ENCODE results near the gene FAM149A. TPM values are rescaled to one million over a fixed set of nuclear protein-coding genes. Genes with fewer than 3 reads are reported as not detected.

FAM149A gene
- total RNA-seq, 6 experiments from 2014 or later: not detected

DNA sequence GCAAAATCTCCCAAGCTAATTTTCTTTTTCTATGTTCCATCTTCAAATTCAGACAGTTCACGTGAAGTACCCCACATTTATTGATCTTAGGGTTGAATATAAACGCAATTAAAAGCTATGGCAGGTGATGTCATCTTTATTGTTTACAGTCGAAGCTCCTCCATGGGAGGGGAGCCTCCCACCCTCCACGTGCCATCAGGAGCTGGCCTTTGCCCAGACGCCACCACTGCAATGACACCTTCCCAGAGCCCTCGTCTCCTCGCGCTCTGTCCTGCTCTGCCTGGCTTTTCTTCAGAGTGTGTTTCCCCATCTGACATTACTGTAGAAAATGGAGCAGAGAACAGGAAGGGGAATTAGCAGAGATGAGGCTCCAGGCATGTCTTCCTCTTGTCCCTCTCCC lies 68.0 kb downstream of the FAM149A start:
- H3K27me3 Mint-ChIP-seq (ENCODE audit: insufficient read depth): peaks cover 1% of the 10 kb centered on the region
- no peak for DNase-seq
- TF ChIP-seq, protein P1, sequence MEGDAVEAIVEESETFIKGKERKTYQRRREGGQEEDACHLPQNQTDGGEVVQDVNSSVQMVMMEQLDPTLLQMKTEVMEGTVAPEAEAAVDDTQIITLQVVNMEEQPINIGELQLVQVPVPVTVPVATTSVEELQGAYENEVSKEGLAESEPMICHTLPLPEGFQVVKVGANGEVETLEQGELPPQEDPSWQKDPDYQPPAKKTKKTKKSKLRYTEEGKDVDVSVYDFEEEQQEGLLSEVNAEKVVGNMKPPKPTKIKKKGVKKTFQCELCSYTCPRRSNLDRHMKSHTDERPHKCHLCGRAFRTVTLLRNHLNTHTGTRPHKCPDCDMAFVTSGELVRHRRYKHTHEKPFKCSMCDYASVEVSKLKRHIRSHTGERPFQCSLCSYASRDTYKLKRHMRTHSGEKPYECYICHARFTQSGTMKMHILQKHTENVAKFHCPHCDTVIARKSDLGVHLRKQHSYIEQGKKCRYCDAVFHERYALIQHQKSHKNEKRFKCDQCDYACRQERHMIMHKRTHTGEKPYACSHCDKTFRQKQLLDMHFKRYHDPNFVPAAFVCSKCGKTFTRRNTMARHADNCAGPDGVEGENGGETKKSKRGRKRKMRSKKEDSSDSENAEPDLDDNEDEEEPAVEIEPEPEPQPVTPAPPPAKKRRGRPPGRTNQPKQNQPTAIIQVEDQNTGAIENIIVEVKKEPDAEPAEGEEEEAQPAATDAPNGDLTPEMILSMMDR (IDR thresholded peaks at IDR 0.05): no peak
- H3K27ac Mint-ChIP-seq: no peak overlapping the region
- no peaks in the 10 kb centered on the region for H3K36me3 Mint-ChIP-seq (ENCODE audit: low read depth)
- H3K4me1 Mint-ChIP-seq (ENCODE audit: low read depth): no peaks in the 10 kb centered on the region
- no peak overlapping the region for H3K4me3 Mint-ChIP-seq
- no peaks in the 10 kb centered on the region for H3K9me3 Mint-ChIP-seq

DNA sequence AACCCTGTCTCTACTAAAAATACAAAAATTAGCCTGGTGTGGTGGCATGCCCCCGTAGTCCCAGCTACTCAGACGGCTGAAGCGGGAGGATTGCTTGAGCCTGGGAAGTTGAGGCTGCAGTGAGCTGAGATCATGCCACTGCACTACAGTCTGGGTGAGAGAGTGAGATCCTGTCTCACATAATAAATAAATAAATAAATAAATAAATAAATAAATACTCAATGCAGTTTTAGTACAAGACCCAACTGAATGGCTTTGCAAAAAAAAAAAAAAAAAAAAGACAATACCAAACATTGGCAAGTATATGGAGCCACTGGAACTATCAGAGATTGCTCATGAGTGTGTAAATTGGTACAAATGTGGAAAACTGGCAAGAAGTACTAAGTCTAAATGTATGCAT lies 83.6 kb downstream of the FAM149A start:
- no peaks in the 10 kb centered on the region for H3K36me3 Mint-ChIP-seq (ENCODE audit: low read depth)
- TF ChIP-seq, protein P1 (IDR thresholded peaks at IDR 0.05): no peak
- no peak overlapping the region for H3K4me3 Mint-ChIP-seq
- peaks cover 3% of the 10 kb centered on the region; the same call in 1 of the 2 replicates for H3K27me3 Mint-ChIP-seq (ENCODE audit: insufficient read depth)
- H3K9me3 Mint-ChIP-seq: no peaks in the 10 kb centered on the region
- H3K27ac Mint-ChIP-seq: no peak overlapping the region
- peaks cover 17% of the 10 kb centered on the region for H3K4me1 Mint-ChIP-seq (ENCODE audit: low read depth)
- DNase-seq: no peak

DNA sequence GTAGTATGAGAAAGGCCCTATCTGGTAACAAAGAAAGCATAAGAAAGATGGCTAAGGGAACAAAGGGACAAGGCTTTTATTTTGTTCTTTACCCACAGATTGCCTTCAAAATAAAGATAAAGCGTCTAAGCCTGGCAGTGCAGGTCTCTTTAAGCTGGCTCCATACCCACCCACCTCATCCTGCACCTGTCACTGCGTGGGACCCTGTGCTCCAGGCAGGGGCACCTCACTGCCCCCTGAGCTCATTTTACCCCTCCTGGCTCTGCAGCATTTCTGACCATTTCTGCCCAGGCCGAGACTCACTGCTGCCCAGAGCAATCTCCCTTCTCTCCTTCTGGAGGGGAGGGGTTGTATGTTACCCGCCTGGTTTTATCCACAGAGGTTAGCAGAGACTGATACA lies 85.2 kb downstream of the FAM149A start:
- H3K36me3 Mint-ChIP-seq (ENCODE audit: low read depth): no peaks in the 10 kb centered on the region
- H3K27me3 Mint-ChIP-seq (ENCODE audit: insufficient read depth): peaks cover 3% of the 10 kb centered on the region; the same call in 1 of the 2 replicates
- H3K4me1 Mint-ChIP-seq (ENCODE audit: low read depth): peaks cover 18% of the 10 kb centered on the region
- H3K27ac Mint-ChIP-seq: no peak overlapping the region
- H3K4me3 Mint-ChIP-seq: no peak overlapping the region
- no peaks in the 10 kb centered on the region for H3K9me3 Mint-ChIP-seq
- TF ChIP-seq, protein P1 (IDR thresholded peaks at IDR 0.05): no peak
- DNase-seq: no peak

DNA sequence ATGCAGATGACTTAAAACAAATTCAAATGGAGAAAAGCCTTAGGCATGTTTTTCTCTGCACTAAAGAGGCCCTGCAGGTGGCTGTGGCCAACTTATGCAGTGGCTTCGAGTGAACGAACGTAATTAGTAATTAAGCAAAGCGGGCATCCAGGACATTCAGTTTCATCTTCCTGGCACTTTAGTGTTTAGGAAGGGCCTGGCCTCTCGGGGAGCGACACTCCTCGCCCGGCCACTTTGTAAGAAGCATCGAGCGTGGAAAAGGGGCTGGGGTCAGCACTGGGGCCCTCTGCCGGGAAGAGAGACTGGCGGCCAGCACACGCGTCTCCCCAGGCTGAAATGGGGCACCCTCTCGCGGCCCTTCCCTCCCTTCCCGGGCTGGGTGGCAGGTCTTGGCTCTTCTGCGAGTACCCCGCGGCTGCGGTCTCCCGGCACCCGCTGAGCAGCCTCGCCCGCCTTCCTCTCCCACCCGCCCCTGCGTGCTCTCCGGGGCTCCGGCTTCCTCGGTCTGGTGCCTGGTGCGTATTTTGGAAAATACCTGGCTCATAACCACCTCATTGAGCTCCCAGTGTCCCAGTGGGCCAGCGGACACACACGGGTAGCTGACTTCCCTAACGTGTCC lies 86.2 kb downstream of the FAM149A start:
- no peaks in the 10 kb centered on the region for H3K9me3 Mint-ChIP-seq
- H3K4me1 Mint-ChIP-seq (ENCODE audit: low read depth): peaks cover 18% of the 10 kb centered on the region
- no peaks in the 10 kb centered on the region for H3K36me3 Mint-ChIP-seq (ENCODE audit: low read depth)
- H3K27me3 Mint-ChIP-seq (ENCODE audit: insufficient read depth): peaks cover 2% of the 10 kb centered on the region; the same call in 1 of the 2 replicates
- TF ChIP-seq, protein P1 (IDR thresholded peaks at IDR 0.05): peak; percentile 9; the same call in 1 of the 2 replicates
- no peak for DNase-seq
- H3K27ac Mint-ChIP-seq: peak overlapping the region; percentile 86
- H3K4me3 Mint-ChIP-seq: peak overlapping the region; percentile 91

DNA sequence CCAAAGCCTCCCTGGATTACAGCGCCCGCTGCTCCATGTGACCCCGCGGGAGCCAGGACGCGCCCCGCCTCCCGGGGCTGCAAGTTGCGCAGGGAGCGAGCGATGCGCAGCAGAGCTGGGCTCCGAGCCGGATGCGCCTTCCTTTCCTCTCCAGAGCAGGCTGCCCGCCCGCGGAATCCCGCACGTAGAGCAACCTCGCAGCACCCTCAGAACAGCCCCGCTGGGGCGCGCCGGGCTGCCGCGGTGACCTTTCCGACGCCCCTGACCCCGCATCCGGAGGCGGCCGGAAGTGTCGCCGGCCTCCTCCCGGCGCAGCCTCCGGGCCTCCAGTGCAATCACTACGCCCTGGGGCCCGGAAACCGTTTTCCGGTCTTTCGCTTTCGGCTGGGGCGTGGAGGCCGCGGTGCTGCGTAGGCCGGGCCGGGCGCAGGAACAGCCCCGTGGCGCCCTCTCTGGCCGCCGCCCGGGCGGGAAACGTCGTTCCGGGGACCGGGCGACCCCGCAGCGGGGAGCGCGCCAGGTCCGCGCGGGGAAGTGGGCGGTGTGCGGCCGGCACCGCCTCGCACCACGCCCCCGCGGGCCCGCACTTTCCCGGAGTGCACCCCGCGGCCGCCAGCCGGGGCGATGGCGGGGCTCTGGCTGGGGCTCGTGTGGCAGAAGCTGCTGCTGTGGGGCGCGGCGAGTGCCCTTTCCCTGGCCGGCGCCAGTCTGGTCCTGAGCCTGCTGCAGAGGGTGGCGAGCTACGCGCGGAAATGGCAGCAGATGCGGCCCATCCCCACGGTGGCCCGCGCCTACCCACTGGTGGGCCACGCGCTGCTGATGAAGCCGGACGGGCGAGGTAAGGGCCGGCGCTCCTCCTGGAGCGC lies 86.9 kb downstream of the FAM149A start, which contains the start of gene CYP4V2:
TSS of gene CYP4V2 (plus strand) at position 368 of the 866 bp plus-strand sequence. CDS start at position 625, 257 bp downstream.
- peak; percentile 61 for DNase-seq
- no peaks in the 10 kb centered on the region for H3K27me3 Mint-ChIP-seq (ENCODE audit: insufficient read depth)
- TF ChIP-seq, protein P1 (IDR thresholded peaks at IDR 0.05): peak; percentile 67
- peak within 1 kb of the TSS; percentile 88 for H3K27ac Mint-ChIP-seq
- peaks cover 18% of the 10 kb centered on the region for H3K4me1 Mint-ChIP-seq (ENCODE audit: low read depth)
- H3K9me3 Mint-ChIP-seq: no peaks in the 10 kb centered on the region
- peak within 1 kb of the TSS; percentile 93 for H3K4me3 Mint-ChIP-seq
- H3K36me3 Mint-ChIP-seq (ENCODE audit: low read depth): no peaks in the 10 kb centered on the region
